ENCODE measurements around the gene TBC1D7.
A peak's percentile ranks its signal among the peaks of the same experiment; 100 is the strongest.

The TBC1D7 gene

GRCh38 chr6:13318821-13319220 lies 9.5 kb downstream of the TBC1D7 start:
- no peak for DNase-seq

- no peak for DNase-seq
Measured at GRCh38 chr6:13315896-13316295, 12.4 kb downstream of the TBC1D7 start.

- no peak for DNase-seq
Measured at GRCh38 chr6:13314806-13315205, 13.5 kb downstream of the TBC1D7 start.

GRCh38 chr6:13311155-13311554 lies 17.2 kb downstream of the TBC1D7 start:
- no peak for DNase-seq

GRCh38 chr6:13308332-13308731 lies 20.0 kb downstream of the TBC1D7 start:
- no peak for DNase-seq

GRCh38 chr6:13307508-13307995 lies 20.8 kb downstream of the TBC1D7 start:
- peak; percentile 90 for DNase-seq

- no peak for DNase-seq
Measured at GRCh38 chr6:13305791-13306190, 22.5 kb downstream of the TBC1D7 start.

- no peak for DNase-seq
Measured at GRCh38 chr6:13305288-13305687, 23.0 kb downstream of the TBC1D7 start.

GRCh38 chr6:13304580-13305260 lies 23.6 kb downstream of the TBC1D7 start:
- DNase-seq: peak; percentile 33

GRCh38 chr6:13304101-13304500 lies 24.2 kb downstream of the TBC1D7 start:
- DNase-seq: no peak

GRCh38 chr6:13303668-13304017 lies 24.7 kb downstream of the TBC1D7 start:
- DNase-seq: peak; percentile 65

- DNase-seq: peak; percentile 100
Measured at GRCh38 chr6:13302751-13303667, 25.3 kb downstream of the TBC1D7 start.

- DNase-seq: no peak
Measured at GRCh38 chr6:13302291-13302690, 26.0 kb downstream of the TBC1D7 start.

- no peak for DNase-seq
Measured at GRCh38 chr6:13300643-13301590, 27.4 kb downstream of the TBC1D7 start.

- no peak for DNase-seq
Measured at GRCh38 chr6:13299918-13300317, 28.4 kb downstream of the TBC1D7 start.

- no peak for DNase-seq
Measured at GRCh38 chr6:13299403-13299821, 28.9 kb downstream of the TBC1D7 start.

GRCh38 chr6:13298446-13298845 lies 29.9 kb downstream of the TBC1D7 start:
- DNase-seq: no peak

GRCh38 chr6:13297391-13297790 lies 30.9 kb downstream of the TBC1D7 start:
- DNase-seq: no peak

- DNase-seq: no peak
Measured at GRCh38 chr6:13296536-13296997, 31.8 kb downstream of the TBC1D7 start.

- DNase-seq: no peak
Measured at GRCh38 chr6:13295576-13295975, 32.8 kb downstream of the TBC1D7 start.

GRCh38 chr6:13294499-13295069 lies 33.8 kb downstream of the TBC1D7 start:
- no peak for DNase-seq

- no peak for DNase-seq
Measured at GRCh38 chr6:13292774-13293173, 35.6 kb downstream of the TBC1D7 start.

All from MV-4-11 (cell line).